Heart left ventricle (tissue), 13 donors: ENCODE results near the gene C1GALT1C1L.

Source experiments
- CTCF ChIP-seq, 12 donors: fragments of 200-600 bp; sonication (generic) in 4 of 12; IDR thresholded peaks; one replicate each; pipeline versions ENCODE4 v1.5.0 to v1.8.0; 2018 to 2022; ENCODE audit warnings: antibody characterized with exemption in 12 of 12, mild to moderate bottlenecking in 5 of 12
- POLR2A ChIP-seq, 2 donors: fragments of 450-650 bp; IDR thresholded peaks; one replicate each; pipeline ENCODE4 v1.6.1; 2017; ENCODE audit warnings: antibody characterized with exemption in 2 of 2, mild to moderate bottlenecking in 2 of 2, moderate library complexity in 2 of 2
- donor health status: ischemic (EF 13 %, LVEDD 7.1; RV severe dilation, severe dysfunction).
- donor health status: DM: no; HTN: yes; CAD: no.
- donor health status: DM: no; HTN: no; CAD: no.
- donor health status: ischemic (EF 25% LVEDD 6.9; RV normal size, moderate dysfunction).
- donor health status: ischemic (EF 25% LVEDD 5.7; RV mildly dilated, moderate dysfunction).
- donor health status: ischemic (EF 35%, LVEDD 5.7; RV mildly dilated, moderate dysfunction).
- donor health status: nonischemic (EF 11% LVEDD 7.7; RV severe dilation, severe dysfunction).
- donor health status: DM: yes; HTN: yes; CAD: no.
- donor health status: PGD.
- donor health status: ischemic (EF 29% LVEDD 5.4; RV normal size, mild dysfunction).
- donor health status: nonischemic (EF 23%, LVEDD 6.1; RV moderate dilation, normal function).

GRCh38 chr2:43657241-43657640 is 19.0 kb downstream of the C1GALT1C1L start:
- TF ChIP-seq CTCF (IDR thresholded peaks at IDR 0.05) (no peak), POLR2A (IDR thresholded peaks at IDR 0.05) (no peak)
